ENCODE measurements around the gene STK38.

DNA sequence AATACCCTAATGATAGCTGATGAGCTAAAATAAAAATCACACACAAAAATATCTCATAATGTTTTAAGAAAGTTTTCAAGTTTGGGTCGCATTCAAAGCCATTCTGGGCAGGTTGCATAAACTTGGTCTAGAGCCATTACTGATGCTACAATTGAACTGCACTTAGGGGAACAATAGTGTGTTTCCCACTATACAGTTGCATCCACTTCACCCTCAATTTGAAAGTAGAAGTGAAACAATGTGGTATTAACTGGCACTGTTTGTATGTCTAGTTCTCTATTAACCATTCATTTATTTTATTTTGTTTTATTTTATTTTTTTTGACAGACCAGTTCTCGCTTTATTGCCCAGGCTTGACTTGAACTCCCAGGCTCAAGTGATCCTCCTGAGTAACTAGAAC, 23.0 kb upstream of the STK38 start:
- TF ChIP-seq POLR2AphosphoS5 (IDR thresholded peaks at IDR 0.05; ENCODE audit: borderline replicate concordance, low read depth, low read length) (no peak), FOXP2 (optimal IDR thresholded peaks at IDR 0.05; ENCODE audit: control extremely low read depth, extremely low read length, insufficient read depth) (no peak), EZH2 (IDR thresholded peaks at IDR 0.05) (no peak)
